NB4 (cell line): Measurements from ENCODE around the gene FMO2.

ENCODE experiments used
- MYC ChIP-seq: IDR thresholded peaks from 2 replicates; pipeline ENCODE4 v1.6.1; 2011; ENCODE audit warnings: low read depth, low read length
- POLR2A ChIP-seq: IDR thresholded peaks from 2 replicates; pipeline ENCODE4 v1.6.1; 2011; ENCODE audit warnings: mild to moderate bottlenecking; ENCODE audit not compliant: insufficient read length; ENCODE audit errors: extremely low read depth
- TF ChIP-seq, protein P1 (sequence below): IDR thresholded peaks from 2 replicates; pipeline ENCODE4 v1.6.1; 2011; ENCODE audit warnings: low read depth, low read length
- TF ChIP-seq, protein P2 (sequence below): IDR thresholded peaks from one replicate; pipeline ENCODE4 v1.5.1; 2012; ENCODE audit warnings: low read depth, low read length

DNA sequence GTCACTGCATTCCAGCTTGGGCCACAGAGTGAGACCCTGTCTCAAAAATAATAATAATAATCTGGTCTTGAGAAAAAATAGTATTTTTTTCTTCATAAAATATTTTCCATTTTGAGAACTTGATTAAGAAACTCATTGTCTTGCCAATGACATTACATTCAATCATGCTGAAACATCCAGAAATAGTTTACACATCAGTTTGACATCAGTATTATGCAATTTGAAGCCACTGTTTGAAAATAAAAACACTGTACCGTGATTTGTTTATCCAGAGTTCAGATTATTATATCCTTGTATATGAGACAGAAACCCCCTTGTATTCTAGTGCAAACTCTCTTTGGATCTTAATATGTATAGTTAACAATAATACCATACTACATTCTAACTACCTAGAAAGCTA, 6.9 kb downstream of the FMO2 start:
- TF ChIP-seq, protein P1, sequence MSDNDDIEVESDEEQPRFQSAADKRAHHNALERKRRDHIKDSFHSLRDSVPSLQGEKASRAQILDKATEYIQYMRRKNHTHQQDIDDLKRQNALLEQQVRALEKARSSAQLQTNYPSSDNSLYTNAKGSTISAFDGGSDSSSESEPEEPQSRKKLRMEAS, result no peak
- TF ChIP-seq POLR2A, result no peak
- TF ChIP-seq, protein P2, sequence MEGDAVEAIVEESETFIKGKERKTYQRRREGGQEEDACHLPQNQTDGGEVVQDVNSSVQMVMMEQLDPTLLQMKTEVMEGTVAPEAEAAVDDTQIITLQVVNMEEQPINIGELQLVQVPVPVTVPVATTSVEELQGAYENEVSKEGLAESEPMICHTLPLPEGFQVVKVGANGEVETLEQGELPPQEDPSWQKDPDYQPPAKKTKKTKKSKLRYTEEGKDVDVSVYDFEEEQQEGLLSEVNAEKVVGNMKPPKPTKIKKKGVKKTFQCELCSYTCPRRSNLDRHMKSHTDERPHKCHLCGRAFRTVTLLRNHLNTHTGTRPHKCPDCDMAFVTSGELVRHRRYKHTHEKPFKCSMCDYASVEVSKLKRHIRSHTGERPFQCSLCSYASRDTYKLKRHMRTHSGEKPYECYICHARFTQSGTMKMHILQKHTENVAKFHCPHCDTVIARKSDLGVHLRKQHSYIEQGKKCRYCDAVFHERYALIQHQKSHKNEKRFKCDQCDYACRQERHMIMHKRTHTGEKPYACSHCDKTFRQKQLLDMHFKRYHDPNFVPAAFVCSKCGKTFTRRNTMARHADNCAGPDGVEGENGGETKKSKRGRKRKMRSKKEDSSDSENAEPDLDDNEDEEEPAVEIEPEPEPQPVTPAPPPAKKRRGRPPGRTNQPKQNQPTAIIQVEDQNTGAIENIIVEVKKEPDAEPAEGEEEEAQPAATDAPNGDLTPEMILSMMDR, result no peak
- TF ChIP-seq MYC, result no peak
